Karpas-422 (cell line): ENCODE measurements around the gene SCIN. TPM values are rescaled to one million over a fixed set of nuclear protein-coding genes. Genes with fewer than 3 reads are reported as not detected.
"Not testable (repeated sequence)": the region's sequence is repeated elsewhere in the genome, so short reads cannot be mapped to it uniquely, and the experiment has no call there.

Experiments
- DNase-seq: peaks from one replicate; pipeline ENCODE4 v3.0.0-alpha.2; 2015
- H2AFZ ChIP-seq: fragments of 200-600 bp; sonication (generic); 2 replicates; pipeline ENCODE4 v1.6.1; 2014; ENCODE audit warnings: antibody characterized with exemption, low read length, mixed read lengths
- H3K27ac ChIP-seq: fragments of 200-600 bp; sonication (generic); 2 replicates; pipeline ENCODE4 v1.5.1; 2014; ENCODE audit warnings: mild to moderate bottlenecking, low read length, moderate library complexity
- H3K27me3 ChIP-seq: fragments of 200-600 bp; sonication (generic); 2 replicates; pipeline ENCODE4 v1.6.1; 2014; ENCODE audit warnings: low read length, mixed read lengths
- H3K36me3 ChIP-seq: fragments of 200-600 bp; sonication (generic); 2 replicates; pipeline ENCODE4 v1.6.1; 2014; ENCODE audit warnings: low read length, mixed read lengths; ENCODE audit not compliant: insufficient read depth
- H3K4me1 ChIP-seq: fragments of 200-600 bp; sonication (generic); 2 replicates; pipeline ENCODE4 v1.6.1; 2014; ENCODE audit warnings: mild to moderate bottlenecking, low read length, mixed read lengths
- H3K4me2 ChIP-seq: fragments of 200-600 bp; sonication (generic); 2 replicates; pipeline ENCODE4 v1.6.1; 2014; ENCODE audit warnings: low read length, low read depth, mild to moderate bottlenecking; ENCODE audit not compliant: poor library complexity, severe bottlenecking
- H3K4me3 ChIP-seq: fragments of 200-600 bp; sonication (generic); 2 replicates; pipeline ENCODE4 v1.5.1; 2014; ENCODE audit warnings: mild to moderate bottlenecking, antibody characterized with exemption, low read length, mixed read lengths
- H3K79me2 ChIP-seq: fragments of 200-600 bp; sonication (generic); 2 replicates; pipeline ENCODE4 v1.6.1; 2014; ENCODE audit warnings: mild to moderate bottlenecking, low read length, mixed read lengths
- H3K9ac ChIP-seq: fragments of 200-600 bp; sonication (generic); 2 replicates; pipeline ENCODE4 v1.6.0; 2014; ENCODE audit warnings: low read length
- H3K9me2 ChIP-seq: fragments of 200-600 bp; sonication (generic), shearing (Covaris generic); replicated peaks from 2 replicates; pipeline ENCODE4 v1.6.0; 2014; ENCODE audit warnings: mild to moderate bottlenecking, low read length, moderate library complexity; ENCODE audit not compliant: insufficient read depth
- H3K9me3 ChIP-seq: fragments of 300-700, 200-600 bp; sonication (generic); 2 replicates; pipeline ENCODE4 v1.6.1; 2014; ENCODE audit warnings: low read length, mixed read lengths
- H4K20me1 ChIP-seq: fragments of 200-600 bp; sonication (generic); 2 replicates; pipeline ENCODE4 v1.6.1; 2014; ENCODE audit warnings: mild to moderate bottlenecking, antibody characterized with exemption, low read length, low read depth; ENCODE audit not compliant: insufficient read depth
- total RNA-seq: library from RNA; depleted of rRNA; stranded (reverse); fragments of >200 nt; shearing (Covaris generic); gene quantifications from 2 replicates; pipeline ENCODE4 v1.2.3, GENCODE V29; 2014; ENCODE audit warnings: low replicate concordance

The SCIN gene
- total RNA-seq, 1 experiment from 2014 or later: not detected

GRCh38 chr7:12670000-12670729, 99.6 kb downstream of the SCIN start:
- Histone ChIP-seq H3K4me3 (no peak overlapping the region), H3K27ac (no peak overlapping the region), H3K9ac (no peak overlapping the region), H3K79me2 (no peaks in the 10 kb centered on the region), H2AFZ (no peak overlapping the region), H3K27me3 (no peaks in the 10 kb centered on the region), H3K9me2 (no peaks in the 10 kb centered on the region), H3K4me1 (peaks cover 5% of the 10 kb centered on the region; the same call in 1 of the 2 replicates), H4K20me1 (no peaks in the 10 kb centered on the region), H3K4me2 (no peak overlapping the region), H3K9me3 (no peaks in the 10 kb centered on the region), H3K36me3 (no peaks in the 10 kb centered on the region)
- DNase-seq: no peak

GRCh38 chr7:12670743-12671520, 100.4 kb downstream of the SCIN start:
- Histone ChIP-seq H3K27ac (no peak overlapping the region), H2AFZ (no peak overlapping the region), H3K4me1 (peaks cover 5% of the 10 kb centered on the region; the same call in 1 of the 2 replicates), H3K79me2 (no peaks in the 10 kb centered on the region), H3K9me2 (no peaks in the 10 kb centered on the region), H3K9ac (no peak overlapping the region), H3K36me3 (no peaks in the 10 kb centered on the region), H3K27me3 (no peaks in the 10 kb centered on the region), H3K4me2 (no peak overlapping the region), H4K20me1 (no peaks in the 10 kb centered on the region), H3K4me3 (no peak overlapping the region), H3K9me3 (no peaks in the 10 kb centered on the region)
- no peak for DNase-seq

- H4K20me1 ChIP-seq, H3K4me3 ChIP-seq, H3K4me2 ChIP-seq, H3K27me3 ChIP-seq, DNase-seq, H3K4me1 ChIP-seq, H3K79me2 ChIP-seq, H3K27ac ChIP-seq, H3K9me2 ChIP-seq, H2AFZ ChIP-seq, H3K9ac ChIP-seq, H3K36me3 ChIP-seq, H3K9me3 ChIP-seq: not testable (repeated sequence)
Measured at GRCh38 chr7:12673436-12673835, 102.9 kb downstream of the SCIN start.

GRCh38 chr7:12674053-12674452, 103.5 kb downstream of the SCIN start:
- Histone ChIP-seq H3K4me2 (no peak overlapping the region), H3K27me3 (no peaks in the 10 kb centered on the region), H3K27ac (no peak overlapping the region), H3K9me3 (no peaks in the 10 kb centered on the region), H3K79me2 (no peaks in the 10 kb centered on the region), H3K36me3 (no peaks in the 10 kb centered on the region), H2AFZ (no peak overlapping the region), H3K9me2 (no peaks in the 10 kb centered on the region), H4K20me1 (no peaks in the 10 kb centered on the region), H3K9ac (no peak overlapping the region), H3K4me1 (peaks cover 5% of the 10 kb centered on the region; the same call in 1 of the 2 replicates), H3K4me3 (no peak overlapping the region)
- no peak for DNase-seq

GRCh38 chr7:12674861-12675260, 104.3 kb downstream of the SCIN start:
- Histone ChIP-seq H3K9me2 (no peaks in the 10 kb centered on the region), H3K27ac (no peak overlapping the region)
- DNase-seq: peak; percentile 67

GRCh38 chr7:12683678-12684585, 113.4 kb downstream of the SCIN start:
- H3K9ac ChIP-seq: no peak overlapping the region
- H3K36me3 ChIP-seq: no peaks in the 10 kb centered on the region
- H3K79me2 ChIP-seq: no peaks in the 10 kb centered on the region
- H3K27ac ChIP-seq: no peak overlapping the region
- H3K9me3 ChIP-seq: no peaks in the 10 kb centered on the region
- H3K4me1 ChIP-seq: no peaks in the 10 kb centered on the region
- H3K9me2 ChIP-seq: no peaks in the 10 kb centered on the region
- no peak overlapping the region for H2AFZ ChIP-seq
- H3K4me2 ChIP-seq: no peak overlapping the region
- no peaks in the 10 kb centered on the region for H3K27me3 ChIP-seq
- no peak for DNase-seq
- H4K20me1 ChIP-seq: no peaks in the 10 kb centered on the region
- no peak overlapping the region for H3K4me3 ChIP-seq

More at GRCh38 chr7:12674861-12675260, 104.3 kb downstream of the SCIN start:
- H3K4me2 ChIP-seq: no peak overlapping the region
- H3K9ac ChIP-seq: no peak overlapping the region
- no peaks in the 10 kb centered on the region for H3K36me3 ChIP-seq
- H3K4me1 ChIP-seq: peaks cover 5% of the 10 kb centered on the region; the same call in 1 of the 2 replicates
- H3K4me3 ChIP-seq: no peak overlapping the region
- no peaks in the 10 kb centered on the region for H3K79me2 ChIP-seq
- no peaks in the 10 kb centered on the region for H3K27me3 ChIP-seq
- no peaks in the 10 kb centered on the region for H4K20me1 ChIP-seq
- H2AFZ ChIP-seq: no peak overlapping the region
- no peaks in the 10 kb centered on the region for H3K9me3 ChIP-seq

GRCh38 chr7:12684733-12685132, 114.2 kb downstream of the SCIN start:
- no peaks in the 10 kb centered on the region for H3K9me2 ChIP-seq
- no peak overlapping the region for H3K4me2 ChIP-seq
- H2AFZ ChIP-seq: no peak overlapping the region
- no peak overlapping the region for H3K4me3 ChIP-seq
- no peaks in the 10 kb centered on the region for H3K36me3 ChIP-seq
- H3K79me2 ChIP-seq: no peaks in the 10 kb centered on the region
- no peak for DNase-seq
- no peak overlapping the region for H3K9ac ChIP-seq
- no peaks in the 10 kb centered on the region for H3K27me3 ChIP-seq
- H3K9me3 ChIP-seq: no peaks in the 10 kb centered on the region
- H3K27ac ChIP-seq: no peak overlapping the region
- no peaks in the 10 kb centered on the region for H3K4me1 ChIP-seq
- no peaks in the 10 kb centered on the region for H4K20me1 ChIP-seq

- H3K9me2 ChIP-seq: no peaks in the 10 kb centered on the region
- no peak overlapping the region for H3K27ac ChIP-seq
- H3K36me3 ChIP-seq: no peaks in the 10 kb centered on the region
- H3K9me3 ChIP-seq: no peaks in the 10 kb centered on the region
- no peaks in the 10 kb centered on the region for H3K4me1 ChIP-seq
- no peaks in the 10 kb centered on the region for H3K79me2 ChIP-seq
- H2AFZ ChIP-seq: no peak overlapping the region
- H3K4me2 ChIP-seq: no peak overlapping the region
- no peaks in the 10 kb centered on the region for H3K27me3 ChIP-seq
- DNase-seq: peak; percentile 43
- no peak overlapping the region for H3K4me3 ChIP-seq
- H3K9ac ChIP-seq: no peak overlapping the region
- no peaks in the 10 kb centered on the region for H4K20me1 ChIP-seq
Measured at GRCh38 chr7:12685550-12685949, 115.0 kb downstream of the SCIN start.
